NCI-H446 (cell line): Measurements from ENCODE around the gene NDUFS6.

ENCODE experiments used
- DNase-seq, 2 experiments: peaks; one replicate each; lab custom pipeline; 2025; lab: John Stamatoyannopoulos, UW

Gene NDUFS6

DNA sequence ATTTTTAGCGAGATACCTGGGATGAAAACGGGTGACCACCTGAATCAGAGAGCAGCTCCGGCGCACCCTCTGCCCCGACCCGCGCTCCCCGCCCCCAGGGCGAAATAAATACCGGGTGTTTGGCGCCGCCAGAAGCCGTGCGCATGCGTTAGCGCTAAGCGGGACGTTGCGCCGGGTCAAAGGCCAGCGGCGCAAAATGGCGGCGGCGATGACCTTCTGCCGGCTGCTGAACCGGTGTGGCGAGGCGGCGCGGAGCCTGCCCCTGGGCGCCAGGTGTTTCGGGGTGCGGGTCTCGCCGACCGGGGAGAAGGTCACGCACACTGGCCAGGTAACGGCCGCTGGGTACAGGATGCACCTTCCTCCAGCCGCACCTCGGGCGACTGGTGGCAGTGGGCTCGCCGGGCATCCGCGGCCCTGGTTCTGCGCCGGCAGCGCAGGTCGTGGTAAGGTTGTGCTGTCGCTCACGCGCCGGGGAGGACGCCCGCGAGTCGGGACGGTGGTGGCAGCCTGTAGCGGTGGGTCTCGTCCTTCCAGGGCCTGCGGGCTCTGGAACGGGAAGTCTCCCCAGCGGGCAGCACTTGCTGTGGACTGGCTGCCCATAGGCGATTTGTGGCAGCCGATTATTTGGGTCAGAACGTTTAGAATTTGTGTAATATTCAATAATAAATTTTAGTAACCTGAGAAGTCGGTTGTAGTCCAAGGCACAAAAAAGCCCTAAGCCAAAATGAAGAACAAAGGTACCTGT, at the start of gene NDUFS6:
NDUFS6 (plus strand) TSS at position 186 of the 745 bp plus-strand sequence; CDS start at position 197, 11 bp downstream.
- DNase-seq = peak in 1 of 2 experiments; percentile 80

DNA sequence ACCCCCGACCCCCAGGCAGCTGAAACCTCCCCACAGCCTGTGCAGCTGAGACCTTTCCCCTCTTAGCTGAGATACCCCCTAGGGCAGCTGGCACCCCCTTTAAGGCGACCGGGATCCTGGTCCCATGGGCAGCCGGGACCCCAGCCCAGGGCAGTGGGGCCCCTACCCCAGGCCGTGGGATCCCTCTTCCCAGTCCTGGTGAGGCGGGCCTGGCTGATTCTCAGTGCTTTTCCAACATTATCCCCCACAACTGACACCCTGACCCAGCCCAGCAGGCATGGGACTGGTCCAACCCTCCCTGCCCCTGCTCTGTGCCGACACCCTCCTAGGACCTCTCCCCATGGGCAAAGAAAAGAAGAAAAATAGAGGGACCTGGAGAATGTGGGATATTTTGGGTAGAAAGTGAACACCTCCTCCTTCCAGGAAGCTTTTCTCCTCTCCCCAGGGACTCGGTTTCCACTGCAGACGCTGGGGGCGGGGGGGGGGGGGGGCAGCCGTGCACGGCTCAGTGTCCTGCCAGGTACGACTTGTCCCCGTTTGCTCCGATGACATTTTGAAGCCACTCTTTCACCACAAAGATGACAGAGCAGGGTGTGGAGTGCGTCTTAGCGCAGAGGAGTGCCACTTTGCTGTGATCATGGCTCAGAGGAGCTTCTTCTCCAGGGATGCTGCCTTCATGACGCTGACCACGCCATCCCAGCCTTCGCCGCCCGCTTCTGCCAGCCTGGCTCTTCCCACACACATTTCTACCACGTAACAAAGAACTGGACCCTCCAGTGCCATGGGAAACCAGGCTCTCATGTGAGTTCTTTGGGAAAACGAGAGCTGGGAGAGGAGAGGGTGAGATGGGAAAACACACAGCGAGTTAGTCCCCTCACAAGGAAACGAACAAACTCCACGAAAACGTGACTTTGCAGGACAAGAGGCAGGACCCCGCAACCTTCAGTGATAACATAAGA, 49.1 kb upstream of the NDUFS6 start:
- no peak for DNase-seq

DNA sequence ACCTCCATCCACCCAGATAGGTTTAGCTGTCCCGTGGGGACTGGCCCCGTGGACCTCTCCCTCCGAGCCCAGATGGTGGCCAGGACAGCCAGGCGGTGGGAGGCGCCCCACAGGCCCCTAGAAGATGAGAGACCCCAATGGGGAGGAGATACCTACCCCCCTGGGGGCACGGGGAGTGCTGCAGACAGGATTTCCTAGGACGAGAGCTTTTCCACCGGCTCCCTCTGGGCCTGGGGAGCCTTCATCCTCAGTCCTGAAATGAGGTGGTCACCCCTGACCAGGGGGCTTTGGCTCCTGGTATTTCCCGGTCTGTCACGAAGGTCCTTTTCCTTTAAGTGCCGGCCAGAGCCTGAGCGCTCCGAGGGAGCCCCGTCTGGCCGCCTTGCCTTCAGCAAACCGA, 48.3 kb upstream of the NDUFS6 start:
- no peak for DNase-seq

GRCh38 chr5:1753490-1753889, 47.7 kb upstream of the NDUFS6 start:
- no peak for DNase-seq

DNA sequence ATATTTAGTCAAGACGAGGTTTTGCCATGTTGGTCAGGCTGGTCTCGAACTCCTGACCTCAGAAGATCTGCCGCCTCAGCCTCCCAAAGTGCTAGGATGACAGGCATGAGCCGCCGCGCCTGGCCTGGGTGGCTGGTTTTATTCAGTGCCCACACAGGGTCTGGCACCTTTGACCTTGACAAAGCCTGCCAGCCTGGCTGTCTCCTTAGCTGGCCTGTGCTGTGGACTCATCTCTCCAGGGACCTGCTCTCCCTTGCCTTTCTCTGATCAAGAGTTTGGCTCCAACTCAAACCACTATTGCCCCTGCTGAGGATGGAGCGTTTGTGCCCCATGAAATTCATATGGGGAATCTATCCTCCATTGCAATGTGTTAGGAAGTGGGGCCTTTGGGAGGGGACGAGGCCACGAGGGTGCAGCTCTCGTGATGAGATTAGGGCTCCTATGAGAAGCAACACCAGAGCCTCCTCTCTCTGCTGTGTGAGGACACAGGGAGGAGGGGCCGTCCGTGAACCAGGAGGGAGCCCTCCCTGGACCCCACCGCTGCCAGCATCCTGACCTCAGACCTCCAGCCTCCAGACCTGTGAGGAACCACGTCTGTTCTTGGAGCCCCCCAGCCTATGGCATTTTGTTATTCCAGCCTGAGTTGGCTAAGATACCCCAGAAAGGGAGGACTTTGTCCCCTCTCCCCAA, 46.5 kb upstream of the NDUFS6 start:
- DNase-seq = no peak

DNA sequence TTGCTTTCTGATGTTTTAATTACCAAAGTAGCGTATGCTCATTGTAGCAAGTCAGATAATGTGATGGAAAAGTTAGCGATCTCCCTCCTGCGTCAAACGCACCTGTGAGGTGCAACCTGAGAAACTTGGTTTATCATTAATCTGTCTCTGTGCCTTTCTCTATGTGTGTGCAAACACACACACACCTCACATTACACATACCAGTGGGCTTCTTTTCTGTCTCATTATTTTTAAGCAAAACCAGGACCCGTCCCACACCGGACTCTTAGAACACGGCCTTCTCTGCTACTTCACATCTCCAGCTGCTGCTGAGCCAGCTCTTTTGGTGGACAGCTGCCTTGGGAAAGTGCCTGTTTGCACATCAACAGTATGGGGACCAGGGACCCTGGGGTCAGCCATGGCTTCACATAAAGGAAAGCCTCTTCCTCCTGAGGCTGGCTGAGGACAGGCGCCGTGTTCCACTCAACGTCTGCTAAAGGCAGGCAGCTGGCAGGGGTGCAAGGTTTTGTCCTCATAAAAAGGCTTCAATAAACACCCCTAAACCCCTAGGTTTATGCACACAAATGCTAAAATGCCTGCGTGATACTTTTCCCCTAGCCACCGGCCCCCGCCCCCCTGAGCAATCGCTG, 45.8 kb upstream of the NDUFS6 start:
- no peak for DNase-seq

DNA sequence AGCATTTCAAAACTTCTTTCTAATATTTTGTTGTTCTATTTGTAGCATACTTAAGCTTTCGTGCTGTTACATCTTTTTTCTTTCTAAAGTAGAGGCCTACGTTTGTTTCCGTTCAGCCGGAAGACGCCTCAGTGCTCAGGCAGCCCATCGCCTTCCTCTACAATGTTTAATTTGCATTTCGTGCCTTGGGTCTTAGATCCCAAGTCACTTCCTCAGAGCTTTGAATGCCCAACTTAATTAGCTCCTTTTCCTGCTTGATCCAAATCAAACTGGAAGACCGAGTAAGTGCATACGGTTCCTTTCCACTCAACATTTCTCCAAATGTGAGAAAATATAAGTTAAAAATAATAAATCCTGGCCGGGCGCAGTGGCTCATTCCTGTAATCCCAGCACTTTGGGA, 44.7 kb upstream of the NDUFS6 start:
- DNase-seq = no peak

DNA sequence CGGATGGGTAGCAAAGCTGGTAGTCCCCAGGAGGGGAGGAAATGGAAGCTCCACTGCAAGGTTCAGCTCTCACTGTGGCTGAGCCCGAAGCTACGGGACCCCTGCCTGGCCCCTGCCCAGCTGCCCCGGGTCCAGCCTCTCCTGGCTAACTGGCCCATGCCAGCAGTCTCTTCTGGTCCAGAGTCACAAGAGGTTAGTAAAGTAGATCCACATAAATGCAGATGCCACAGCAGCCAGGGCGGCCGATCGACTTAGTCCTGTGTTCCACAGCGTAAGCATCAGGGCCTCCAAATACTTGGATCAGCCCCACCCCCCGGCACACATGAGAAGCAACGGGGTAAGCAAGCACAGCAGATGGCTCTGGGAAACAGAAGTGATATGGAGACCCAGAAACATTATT, 43.7 kb upstream of the NDUFS6 start:
- DNase-seq = no peak

- no peak for DNase-seq
Measured at GRCh38 chr5:1758574-1758973, 42.6 kb upstream of the NDUFS6 start.

- no peak for DNase-seq
Measured at GRCh38 chr5:1759378-1759970, 41.7 kb upstream of the NDUFS6 start.

GRCh38 chr5:1760231-1760630, 41.0 kb upstream of the NDUFS6 start:
- DNase-seq = no peak

DNA sequence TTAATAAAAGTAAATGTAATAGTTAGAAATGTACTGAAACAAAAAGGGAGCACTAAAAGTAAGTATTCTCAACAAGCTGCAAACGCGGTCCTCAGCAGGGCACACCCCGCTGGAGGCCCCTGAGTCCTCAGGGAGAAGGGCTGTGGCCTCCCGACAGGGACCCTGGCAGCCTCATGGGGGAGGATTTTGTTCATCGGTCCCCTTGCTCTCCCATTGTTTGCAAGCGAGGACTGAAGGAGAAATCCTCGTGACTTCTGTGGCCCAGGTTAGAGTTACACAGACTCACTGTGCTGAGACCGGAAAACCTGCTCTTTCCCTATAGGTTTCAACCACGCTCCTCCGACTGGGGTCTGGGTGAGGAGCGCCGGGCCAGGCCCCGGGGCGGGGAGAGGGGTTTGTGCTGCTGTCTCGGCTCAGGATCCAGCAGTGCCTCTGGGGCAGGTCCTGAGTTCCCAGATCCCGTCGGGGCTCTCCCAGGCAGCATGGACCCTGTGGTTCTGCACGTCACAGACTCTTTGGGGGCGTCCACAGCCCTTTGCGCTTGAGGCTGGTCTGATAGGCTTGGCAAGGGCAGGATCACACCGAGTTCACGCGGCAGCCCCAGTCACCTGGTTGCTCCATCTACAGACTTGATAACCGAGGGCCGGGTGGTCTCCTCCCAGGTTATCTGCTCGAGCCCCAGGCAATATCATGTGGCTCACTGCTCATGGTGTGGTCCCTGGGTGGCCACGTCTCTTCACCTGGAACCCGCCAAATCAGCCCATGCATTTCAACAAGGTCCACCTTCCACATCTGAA, 40.4 kb upstream of the NDUFS6 start:
- no peak for DNase-seq

- DNase-seq = no peak
Measured at GRCh38 chr5:1761453-1761755, 39.8 kb upstream of the NDUFS6 start.

DNA sequence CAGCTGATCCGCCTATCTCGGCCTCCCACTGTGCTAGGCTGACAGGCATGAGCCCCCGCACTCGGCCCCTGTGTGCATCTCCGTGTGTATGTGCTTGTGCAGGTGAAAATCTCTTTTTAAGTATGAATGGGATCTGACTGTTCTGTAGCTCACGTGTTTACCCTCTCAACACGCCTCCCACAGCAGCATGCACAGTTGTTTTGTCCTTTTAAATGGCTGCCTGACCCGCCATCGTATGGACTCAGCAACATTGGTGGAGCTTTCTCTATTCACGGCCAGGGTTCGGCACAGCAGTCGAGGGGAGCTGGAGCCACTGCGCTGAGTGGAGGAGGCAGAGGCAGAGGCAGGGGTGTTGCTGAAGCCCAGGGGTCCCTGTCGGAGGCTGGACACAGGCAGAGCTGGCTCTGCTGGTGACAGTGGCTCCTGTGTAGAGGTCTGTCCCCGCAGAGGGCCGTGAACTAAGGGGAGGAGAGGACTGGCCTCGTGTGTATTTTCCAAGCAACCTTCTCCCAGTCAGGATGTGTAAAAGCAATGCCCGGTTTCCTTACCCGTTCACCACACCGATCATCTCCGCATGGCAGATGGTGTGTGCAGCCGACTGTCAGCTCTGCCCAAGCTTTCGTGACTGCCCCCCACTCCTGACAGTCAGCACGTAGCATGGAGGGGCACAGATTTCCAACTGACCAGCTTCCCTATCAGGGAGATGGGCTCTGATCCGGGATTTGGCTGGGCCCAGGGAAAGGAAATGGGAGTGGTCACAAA, 38.9 kb upstream of the NDUFS6 start:
- no peak for DNase-seq

- no peak for DNase-seq
Measured at GRCh38 chr5:1762883-1763547, 38.2 kb upstream of the NDUFS6 start.

DNA sequence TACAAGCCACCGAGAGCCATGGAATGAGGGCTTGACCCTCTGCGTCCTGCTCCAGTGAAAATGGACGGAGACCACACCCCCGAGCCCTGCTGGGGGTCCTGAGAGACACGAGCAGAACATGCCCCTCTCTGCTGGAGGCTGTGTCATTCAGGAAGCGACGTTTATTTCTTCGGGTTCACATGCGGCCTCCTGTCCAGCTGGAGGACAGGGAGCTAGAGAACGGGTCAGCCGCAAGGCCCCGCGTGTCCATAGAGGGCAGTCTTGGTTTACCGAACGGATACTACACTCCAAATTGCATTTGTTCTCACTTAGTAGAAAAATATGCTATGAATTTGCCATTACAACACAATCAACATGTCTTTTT, 37.7 kb upstream of the NDUFS6 start:
- no peak for DNase-seq

DNA sequence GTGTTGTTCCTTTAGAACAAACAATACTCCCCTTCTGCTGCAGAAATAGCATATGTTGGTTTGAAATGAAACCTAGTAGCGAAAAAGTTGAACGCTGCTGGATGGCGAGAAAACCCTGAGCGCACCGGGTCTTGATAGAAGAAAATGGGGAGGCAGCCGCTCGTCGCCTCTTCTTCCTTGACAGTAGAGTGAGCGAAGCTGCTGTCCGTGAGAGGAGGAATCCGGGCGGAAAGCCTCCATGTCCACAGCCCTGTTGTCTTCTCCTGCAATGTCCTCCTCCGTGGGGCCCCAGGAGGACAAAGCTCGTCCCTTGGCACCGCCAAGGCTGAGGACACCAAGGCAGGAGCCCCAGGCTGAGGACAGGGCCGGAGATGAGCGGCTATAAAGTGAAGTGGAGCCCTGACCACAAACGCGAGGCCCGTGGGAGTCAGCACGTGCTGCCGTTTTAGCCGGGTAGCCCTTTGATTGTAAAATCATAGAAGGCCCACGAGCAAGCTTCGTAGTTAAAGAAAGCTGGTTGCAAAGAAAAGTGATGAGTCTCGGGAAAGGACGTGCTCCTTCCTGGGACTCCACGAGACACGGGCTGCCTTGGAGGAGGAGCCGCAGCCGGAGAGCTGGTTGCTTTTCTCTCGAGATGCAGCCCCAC, 37.1 kb upstream of the NDUFS6 start:
- DNase-seq = no peak

DNA sequence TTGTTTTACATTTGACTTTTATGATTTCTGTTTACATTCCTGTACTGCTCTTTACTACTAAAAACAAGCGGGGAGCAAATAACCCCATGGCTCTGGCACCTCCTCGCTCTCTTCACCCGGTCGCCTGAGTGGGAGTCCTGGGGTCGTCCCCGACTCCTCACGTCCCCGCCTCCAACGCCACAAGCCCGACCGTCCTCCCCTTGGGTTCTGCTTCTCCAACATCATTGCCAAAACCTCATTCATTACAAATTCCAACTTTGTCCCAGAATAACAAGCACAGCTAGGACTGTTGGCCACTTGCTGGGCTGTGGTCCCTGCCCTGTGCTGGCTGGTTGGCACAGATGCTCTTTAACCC, 36.6 kb upstream of the NDUFS6 start:
- no peak for DNase-seq

- DNase-seq = no peak
Measured at GRCh38 chr5:1765141-1765879, 35.9 kb upstream of the NDUFS6 start.
